HS-27A (cell line): ENCODE measurements around the gene DQX1.

ENCODE experiments used
- DNase-seq: peaks from one replicate; pipeline ENCODE4 v3.0.0-alpha.2; 2012; ENCODE audit warnings: low read depth, missing footprints

The DQX1 gene

GRCh38 chr2:74554820-74555531 lies 28.9 kb upstream of the DQX1 start:
- no peak for DNase-seq

GRCh38 chr2:74553892-74554819 lies 28.1 kb upstream of the DQX1 start, which contains the start of the genes DOK1 and LOXL3:
TSS of gene DOK1 (plus strand) at chr2:74554720. CDS start at chr2:74554755, 35 bp downstream.
TSS of gene LOXL3 (minus strand) at chr2:74553942. CDS start at chr2:74552634, 1,308 bp downstream.
- DNase-seq: no peak

- DNase-seq: no peak
Observed at GRCh38 chr2:74552914-74553811, 27.1 kb upstream of the DQX1 start.

- DNase-seq: no peak
Observed at GRCh38 chr2:74551942-74552913, 26.2 kb upstream of the DQX1 start.

- no peak for DNase-seq
Observed at GRCh38 chr2:74551530-74551929, 25.5 kb upstream of the DQX1 start.

GRCh38 chr2:74550231-74550630 lies 24.2 kb upstream of the DQX1 start:
- DNase-seq: no peak

- no peak for DNase-seq
Observed at GRCh38 chr2:74548900-74549826, 23.1 kb upstream of the DQX1 start.

GRCh38 chr2:74548285-74548899 lies 22.4 kb upstream of the DQX1 start:
- no peak for DNase-seq

GRCh38 chr2:74546004-74546403 lies 20.0 kb upstream of the DQX1 start:
- no peak for DNase-seq

GRCh38 chr2:74544634-74545033 lies 18.6 kb upstream of the DQX1 start:
- DNase-seq: no peak

- no peak for DNase-seq
Observed at GRCh38 chr2:74542978-74543377, 16.9 kb upstream of the DQX1 start.

- no peak for DNase-seq
Observed at GRCh38 chr2:74540291-74540690, 14.3 kb upstream of the DQX1 start.

GRCh38 chr2:74538881-74539339 lies 12.9 kb upstream of the DQX1 start:
- no peak for DNase-seq

- DNase-seq: no peak
Observed at GRCh38 chr2:74537140-74537539, 11.1 kb upstream of the DQX1 start.

- no peak for DNase-seq
Observed at GRCh38 chr2:74536166-74536950, 10.3 kb upstream of the DQX1 start.

- DNase-seq: no peak
Observed at GRCh38 chr2:74535440-74535965, 9.5 kb upstream of the DQX1 start.

GRCh38 chr2:74534411-74534810 lies 8.4 kb upstream of the DQX1 start:
- DNase-seq: no peak

- no peak for DNase-seq
Observed at GRCh38 chr2:74533464-74533863, 7.4 kb upstream of the DQX1 start.
